Panc1 (cell line): ENCODE measurements around the gene PRPS1. TPM values are rescaled to one million over a fixed set of nuclear protein-coding genes. Genes with fewer than 3 reads are reported as not detected.

Source experiments
- ATAC-seq: fragments of 200-7000 bp; cut with Tn5 transposase; 2 replicates; pipeline ENCODE4 v1.9.1; 2020; ENCODE audit warnings: mild to moderate bottlenecking, moderate library complexity
- BruUV-seq: library from RNA; stranded (reverse); fragments of 400-500 nt; replicated peaks from 2 replicates; lab custom pipeline; 2021; lab: Mats Ljungman, UMichigan
- CTCF ChIA-PET: fragments of 300-600 bp; sonication (Branson Sonifier 250); formaldehyde crosslinking; loops from one replicate; lab custom pipeline; 2022; ENCODE audit warnings: antibody characterized with exemption; lab: Charles Lee
- POLR2A ChIA-PET: fragments of 300-600 bp; sonication (Branson Sonifier 250); formaldehyde crosslinking; loops from one replicate; lab custom pipeline; 2022; ENCODE audit warnings: antibody characterized with exemption; lab: Charles Lee
- DNase-seq: peaks from one replicate; pipeline ENCODE4 v3.0.0-alpha.2; 2010; ENCODE audit warnings: low read depth, low spot score
- H3K27ac ChIP-seq: 2 replicates; pipeline ENCODE4 v1.5.1; 2011; ENCODE audit warnings: mild to moderate bottlenecking, low read length, inconsistent platforms
- H3K27me3 ChIP-seq: fragments of 200-500 bp; sonication (Bioruptor generic); 2 replicates; pipeline ENCODE4 v1.6.0; 2014; ENCODE audit warnings: low read length, inconsistent platforms; ENCODE audit not compliant: control insufficient read depth, insufficient read depth
- H3K36me3 ChIP-seq: fragments of 200-500 bp; sonication (Bioruptor generic); 2 replicates; pipeline ENCODE4 v1.5.1; 2014; ENCODE audit warnings: inconsistent platforms, mild to moderate bottlenecking, low read length, moderate library complexity; ENCODE audit not compliant: control insufficient read depth, insufficient read depth
- H3K4me1 ChIP-seq: 2 replicates; pipeline ENCODE4 v1.5.1; 2011; ENCODE audit warnings: inconsistent platforms, mild to moderate bottlenecking, low read length, moderate library complexity; ENCODE audit not compliant: control insufficient read depth, insufficient read depth
- H3K4me3 ChIP-seq, 2 experiments: 2 replicates each; pipeline ENCODE4 v1.5.1; 2011 to 2012; ENCODE audit warnings: low read depth in 2 of 2, low read length in 2 of 2, mild to moderate bottlenecking in 2 of 2, inconsistent platforms in 1 of 2, moderate library complexity in 1 of 2
- H3K9me3 ChIP-seq: fragments of 200-500 bp; sonication (Bioruptor generic); 2 replicates; pipeline ENCODE4 v1.5.1; 2014; ENCODE audit warnings: low read depth, mild to moderate bottlenecking, inconsistent platforms, low read length, moderate library complexity; ENCODE audit not compliant: control insufficient read depth, insufficient read depth
- POLR2AphosphoS5 ChIP-seq: IDR thresholded peaks from 2 replicates; pipeline ENCODE4 v1.6.1; 2012; ENCODE audit warnings: mild to moderate bottlenecking, low read depth, low read length, moderate library complexity
- SIN3A ChIP-seq: IDR thresholded peaks from 2 replicates; pipeline ENCODE4 v1.6.1; 2012; ENCODE audit warnings: low read depth, mild to moderate bottlenecking, low read length, moderate library complexity, borderline replicate concordance; ENCODE audit not compliant: insufficient read depth
- TCF7L2 ChIP-seq: IDR thresholded peaks from 2 replicates; pipeline ENCODE4 v1.6.1; 2011; ENCODE audit warnings: mild to moderate bottlenecking, low read depth, low read length, inconsistent platforms
- in situ Hi-C: cut with HindIII; loops from 2 replicates; pipeline ENCODE4 v1.10.0; 2016; ENCODE audit warnings: low sequenced_read_pairs, low pct_unique_long_range_greater_than_20kb
- intact Hi-C: fragments of 100-400 bp; cut with micrococcal nuclease; formaldehyde crosslinking; loops from one replicate; pipeline ENCODE4 v1.10.0; 2022; ENCODE audit not compliant: unreplicated experiment
- total RNA-seq: library from RNA; stranded (reverse); gene quantifications from one replicate; pipeline ENCODE4 v1.2.1, GENCODE V29; 2021; ENCODE audit not compliant: unreplicated experiment
- TF ChIP-seq, protein P1 (sequence below): fragments of 450-650 bp; IDR thresholded peaks from 2 replicates; pipeline ENCODE4 v1.5.1; 2017; ENCODE audit warnings: mild to moderate bottlenecking
- TF ChIP-seq, protein P2 (sequence below), 2 experiments: IDR thresholded peaks; 2 replicates each; pipeline ENCODE4 v1.6.1; 2011 to 2012; ENCODE audit warnings: low read depth in 2 of 2, control low read depth in 1 of 2, low read length in 1 of 2, mild to moderate bottlenecking in 1 of 2, moderate library complexity in 1 of 2; ENCODE audit not compliant: insufficient read depth in 1 of 2

The PRPS1 gene
- total RNA-seq, 1 experiment from 2014 or later: 152 TPM

DNA sequence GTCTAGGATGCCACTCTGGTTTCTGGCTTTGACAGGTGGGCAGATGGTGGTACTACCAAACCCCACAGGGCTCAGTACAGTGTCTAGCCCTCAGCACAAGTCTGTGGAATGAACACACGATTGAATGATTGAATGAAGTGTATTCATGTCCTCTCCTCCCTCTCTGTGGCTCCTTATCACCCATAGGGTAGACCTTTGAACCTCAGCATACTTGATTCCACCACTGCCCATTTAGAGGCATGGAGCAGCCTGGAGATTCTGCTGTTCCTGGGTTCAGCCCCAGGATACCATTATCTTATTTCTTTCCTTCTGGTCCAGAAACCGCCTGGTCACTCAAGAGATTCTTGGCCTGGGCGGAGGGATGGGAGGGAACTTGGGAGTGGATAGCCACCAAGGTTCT lies 53.9 kb downstream of the PRPS1 start:
- H3K36me3 ChIP-seq: no peaks in the 10 kb centered on the region
- DNase-seq (no peak), ATAC-seq (no peak)
- 0 out of 2 replicates have a peak, but pooled peaks cover 2% of the 10 kb centered on the region for H3K27me3 ChIP-seq
- BruUV-seq: no TSS peak
- intact Hi-C loops (no loop called here), in situ Hi-C loops (no loop called here)
- POLR2A ChIA-PET: no interaction called here
- TF ChIP-seq, protein P1, sequence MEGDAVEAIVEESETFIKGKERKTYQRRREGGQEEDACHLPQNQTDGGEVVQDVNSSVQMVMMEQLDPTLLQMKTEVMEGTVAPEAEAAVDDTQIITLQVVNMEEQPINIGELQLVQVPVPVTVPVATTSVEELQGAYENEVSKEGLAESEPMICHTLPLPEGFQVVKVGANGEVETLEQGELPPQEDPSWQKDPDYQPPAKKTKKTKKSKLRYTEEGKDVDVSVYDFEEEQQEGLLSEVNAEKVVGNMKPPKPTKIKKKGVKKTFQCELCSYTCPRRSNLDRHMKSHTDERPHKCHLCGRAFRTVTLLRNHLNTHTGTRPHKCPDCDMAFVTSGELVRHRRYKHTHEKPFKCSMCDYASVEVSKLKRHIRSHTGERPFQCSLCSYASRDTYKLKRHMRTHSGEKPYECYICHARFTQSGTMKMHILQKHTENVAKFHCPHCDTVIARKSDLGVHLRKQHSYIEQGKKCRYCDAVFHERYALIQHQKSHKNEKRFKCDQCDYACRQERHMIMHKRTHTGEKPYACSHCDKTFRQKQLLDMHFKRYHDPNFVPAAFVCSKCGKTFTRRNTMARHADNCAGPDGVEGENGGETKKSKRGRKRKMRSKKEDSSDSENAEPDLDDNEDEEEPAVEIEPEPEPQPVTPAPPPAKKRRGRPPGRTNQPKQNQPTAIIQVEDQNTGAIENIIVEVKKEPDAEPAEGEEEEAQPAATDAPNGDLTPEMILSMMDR: no peak
- TF ChIP-seq POLR2AphosphoS5 (no peak), TCF7L2 (no peak), SIN3A (no peak)
- TF ChIP-seq, protein P2, sequence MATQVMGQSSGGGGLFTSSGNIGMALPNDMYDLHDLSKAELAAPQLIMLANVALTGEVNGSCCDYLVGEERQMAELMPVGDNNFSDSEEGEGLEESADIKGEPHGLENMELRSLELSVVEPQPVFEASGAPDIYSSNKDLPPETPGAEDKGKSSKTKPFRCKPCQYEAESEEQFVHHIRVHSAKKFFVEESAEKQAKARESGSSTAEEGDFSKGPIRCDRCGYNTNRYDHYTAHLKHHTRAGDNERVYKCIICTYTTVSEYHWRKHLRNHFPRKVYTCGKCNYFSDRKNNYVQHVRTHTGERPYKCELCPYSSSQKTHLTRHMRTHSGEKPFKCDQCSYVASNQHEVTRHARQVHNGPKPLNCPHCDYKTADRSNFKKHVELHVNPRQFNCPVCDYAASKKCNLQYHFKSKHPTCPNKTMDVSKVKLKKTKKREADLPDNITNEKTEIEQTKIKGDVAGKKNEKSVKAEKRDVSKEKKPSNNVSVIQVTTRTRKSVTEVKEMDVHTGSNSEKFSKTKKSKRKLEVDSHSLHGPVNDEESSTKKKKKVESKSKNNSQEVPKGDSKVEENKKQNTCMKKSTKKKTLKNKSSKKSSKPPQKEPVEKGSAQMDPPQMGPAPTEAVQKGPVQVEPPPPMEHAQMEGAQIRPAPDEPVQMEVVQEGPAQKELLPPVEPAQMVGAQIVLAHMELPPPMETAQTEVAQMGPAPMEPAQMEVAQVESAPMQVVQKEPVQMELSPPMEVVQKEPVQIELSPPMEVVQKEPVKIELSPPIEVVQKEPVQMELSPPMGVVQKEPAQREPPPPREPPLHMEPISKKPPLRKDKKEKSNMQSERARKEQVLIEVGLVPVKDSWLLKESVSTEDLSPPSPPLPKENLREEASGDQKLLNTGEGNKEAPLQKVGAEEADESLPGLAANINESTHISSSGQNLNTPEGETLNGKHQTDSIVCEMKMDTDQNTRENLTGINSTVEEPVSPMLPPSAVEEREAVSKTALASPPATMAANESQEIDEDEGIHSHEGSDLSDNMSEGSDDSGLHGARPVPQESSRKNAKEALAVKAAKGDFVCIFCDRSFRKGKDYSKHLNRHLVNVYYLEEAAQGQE (IDR thresholded peaks at IDR 0.05; ENCODE audit: insufficient read depth in 1 of 2, low read depth in 2 of 2, low read length in 1 of 2): no peak
- CTCF ChIA-PET: interaction anchor here (0.6 kb wide), 1 partner anchor 384 kb away, joined by 3 read pairs; no protein-coding TSS in a partner anchor
- H3K27ac ChIP-seq: no peak overlapping the region
- H3K4me1 ChIP-seq: peaks cover 2% of the 10 kb centered on the region
- H3K9me3 ChIP-seq: no peaks in the 10 kb centered on the region
- H3K4me3 ChIP-seq: no peak overlapping the region

GRCh38 chrX:107683124-107683895 lies 55.0 kb downstream of the PRPS1 start:
- BruUV-seq: no TSS peak
- no peaks in the 10 kb centered on the region for H3K36me3 ChIP-seq
- POLR2A ChIA-PET: no interaction called here
- CTCF ChIA-PET: no interaction called here
- H3K4me3 ChIP-seq: no peak overlapping the region
- no peak for TF ChIP-seq SIN3A
- TF ChIP-seq TCF7L2: no peak
- TF ChIP-seq POLR2AphosphoS5: no peak
- TF ChIP-seq, protein P1: no peak
- TF ChIP-seq, protein P2 (IDR thresholded peaks at IDR 0.05; ENCODE audit: insufficient read depth in 1 of 2, low read depth in 2 of 2, low read length in 1 of 2): no peak
- intact Hi-C loops (no loop called here), in situ Hi-C loops (no loop called here)
- no peaks in the 10 kb centered on the region for H3K4me1 ChIP-seq
- no peaks in the 10 kb centered on the region for H3K9me3 ChIP-seq
- ATAC-seq (no peak), DNase-seq (no peak)
- H3K27me3 ChIP-seq: 0 out of 2 replicates have a peak, but pooled peaks cover 2% of the 10 kb centered on the region
- H3K27ac ChIP-seq: no peak overlapping the region
